SK-N-MC (cell line): ENCODE results near the gene CPT1B.
A peak's percentile ranks its signal among the peaks of the same experiment; 100 is the strongest.
"Not testable (repeated sequence)": the region's sequence is repeated elsewhere in the genome, so short reads cannot be mapped to it uniquely, and the experiment has no call there.

Experiments
- DNase-seq: peaks from one replicate; pipeline ENCODE4 v3.0.0-alpha.2; 2011; ENCODE audit warnings: low read depth, low spot score
- H3K27ac ChIP-seq: fragments of 200-600 bp; sonication (generic); 2 replicates; pipeline ENCODE4 v1.5.1; 2016; ENCODE audit warnings: mixed run types
- H3K36me3 ChIP-seq: fragments of 200-600 bp; sonication (generic); 2 replicates; pipeline ENCODE4 v1.6.1; 2017; ENCODE audit warnings: antibody characterized with exemption, low read length, mixed read lengths; ENCODE audit not compliant: insufficient read depth
- H3K4me3 ChIP-seq: fragments of 200-600 bp; sonication (generic); 2 replicates; pipeline ENCODE4 v1.5.1; 2016
- H3K9ac ChIP-seq: fragments of 200-600 bp; sonication (generic); 2 replicates; pipeline ENCODE4 v1.8.0; 2017; ENCODE audit warnings: mixed run types, mixed read lengths; ENCODE audit not compliant: insufficient read length
- H3K9me3 ChIP-seq: fragments of 200-600 bp; sonication (generic); 2 replicates; pipeline ENCODE4 v1.6.1; 2017; ENCODE audit warnings: low read depth, mild to moderate bottlenecking, antibody characterized with exemption, low read length, moderate library complexity, mixed read lengths
- EZH2 ChIP-seq: fragments of 200-600 bp; sonication (generic); IDR thresholded peaks from one replicate; pipeline ENCODE4 v1.6.1; 2017; ENCODE audit warnings: antibody characterized with exemption
- FOXP2 ChIP-seq: optimal IDR thresholded peaks from 2 replicates; pipeline ENCODE3; 2011; ENCODE audit warnings: mild to moderate bottlenecking, moderate library complexity; ENCODE audit not compliant: insufficient read depth; ENCODE audit errors: extremely low read length, control extremely low read depth
- POLR2AphosphoS5 ChIP-seq: IDR thresholded peaks from 2 replicates; pipeline ENCODE4 v1.6.1; 2012; ENCODE audit warnings: mild to moderate bottlenecking, low read depth, low read length, borderline replicate concordance

CPT1B gene

DNA sequence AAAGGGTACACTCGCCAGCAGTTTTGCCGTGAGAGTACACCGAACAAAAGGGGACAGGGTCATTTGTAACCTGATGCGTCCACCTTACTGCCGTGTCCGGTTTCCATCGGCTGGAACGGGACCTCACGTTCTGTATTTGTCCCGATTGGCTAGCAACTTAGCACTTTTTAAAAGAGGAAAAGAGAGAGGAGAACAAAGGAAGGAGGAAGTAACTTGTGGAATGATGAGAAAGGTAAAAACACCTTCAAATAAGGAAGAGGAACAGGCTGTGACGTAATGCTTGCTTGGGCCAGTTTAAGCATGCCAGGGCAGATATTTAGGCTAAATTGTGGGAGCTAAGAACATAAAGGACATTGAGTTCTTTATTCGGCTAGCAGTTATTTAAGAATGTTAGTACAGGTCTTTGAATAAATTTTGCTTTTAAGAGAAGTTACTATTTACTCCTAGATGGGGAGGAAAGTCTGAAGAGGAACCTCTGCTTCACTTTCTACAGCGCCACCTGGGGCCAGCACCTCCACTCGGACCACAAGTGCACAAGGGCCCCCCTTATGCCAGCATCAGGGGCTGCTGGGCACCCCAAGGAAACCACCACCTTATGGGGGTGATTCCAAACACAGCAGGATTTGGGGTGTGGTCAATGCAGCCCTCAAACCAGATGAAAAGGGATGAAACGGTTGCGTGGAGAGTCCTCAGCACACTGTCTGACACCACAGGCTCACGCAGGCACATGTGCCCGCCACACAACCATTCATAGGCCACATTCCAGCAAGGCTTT is 43.9 kb upstream of the CPT1B start:
- H3K27ac ChIP-seq: no peak overlapping the region
- H3K9ac ChIP-seq: no peak overlapping the region
- TF ChIP-seq POLR2AphosphoS5 (no peak), FOXP2 (no peak), EZH2 (no peak)
- no peak for DNase-seq
- H3K9me3 ChIP-seq: no peaks in the 10 kb centered on the region
- H3K4me3 ChIP-seq: 0 out of 2 replicates have a peak overlapping the region, but pooled peaks have one; percentile 11
- no peaks in the 10 kb centered on the region for H3K36me3 ChIP-seq

DNA sequence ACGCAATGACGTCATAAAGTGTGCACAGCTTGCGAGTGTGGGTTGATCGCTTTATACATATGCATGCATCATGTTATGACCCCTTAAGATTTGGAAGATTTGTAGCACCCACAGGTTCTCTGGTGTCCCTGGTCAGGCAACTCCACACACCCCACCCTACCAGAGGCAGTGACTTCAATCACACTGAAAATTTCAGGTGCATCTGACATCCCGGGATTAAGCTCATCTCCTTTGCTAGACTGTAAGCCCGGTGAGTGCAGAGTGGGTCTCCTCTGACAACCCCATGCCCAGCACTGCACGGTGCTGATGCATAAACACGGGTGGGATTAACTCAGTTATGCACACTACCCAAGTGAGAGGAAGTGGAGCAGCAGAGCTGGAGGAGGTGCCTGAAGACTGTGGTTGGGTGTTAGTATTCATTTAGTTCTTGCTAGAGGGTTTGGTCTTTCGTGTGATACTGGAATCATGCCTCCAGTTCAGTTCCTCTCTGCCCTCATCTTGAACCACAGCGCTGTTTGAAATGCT is 43.2 kb upstream of the CPT1B start:
- TF ChIP-seq FOXP2: no peak
- TF ChIP-seq EZH2: no peak
- no peak for TF ChIP-seq POLR2AphosphoS5
- DNase-seq: no peak
- H3K27ac ChIP-seq: no peak overlapping the region
- no peaks in the 10 kb centered on the region for H3K36me3 ChIP-seq
- H3K4me3 ChIP-seq: peak overlapping the region; percentile 77
- H3K9me3 ChIP-seq: no peaks in the 10 kb centered on the region
- no peak overlapping the region for H3K9ac ChIP-seq

DNA sequence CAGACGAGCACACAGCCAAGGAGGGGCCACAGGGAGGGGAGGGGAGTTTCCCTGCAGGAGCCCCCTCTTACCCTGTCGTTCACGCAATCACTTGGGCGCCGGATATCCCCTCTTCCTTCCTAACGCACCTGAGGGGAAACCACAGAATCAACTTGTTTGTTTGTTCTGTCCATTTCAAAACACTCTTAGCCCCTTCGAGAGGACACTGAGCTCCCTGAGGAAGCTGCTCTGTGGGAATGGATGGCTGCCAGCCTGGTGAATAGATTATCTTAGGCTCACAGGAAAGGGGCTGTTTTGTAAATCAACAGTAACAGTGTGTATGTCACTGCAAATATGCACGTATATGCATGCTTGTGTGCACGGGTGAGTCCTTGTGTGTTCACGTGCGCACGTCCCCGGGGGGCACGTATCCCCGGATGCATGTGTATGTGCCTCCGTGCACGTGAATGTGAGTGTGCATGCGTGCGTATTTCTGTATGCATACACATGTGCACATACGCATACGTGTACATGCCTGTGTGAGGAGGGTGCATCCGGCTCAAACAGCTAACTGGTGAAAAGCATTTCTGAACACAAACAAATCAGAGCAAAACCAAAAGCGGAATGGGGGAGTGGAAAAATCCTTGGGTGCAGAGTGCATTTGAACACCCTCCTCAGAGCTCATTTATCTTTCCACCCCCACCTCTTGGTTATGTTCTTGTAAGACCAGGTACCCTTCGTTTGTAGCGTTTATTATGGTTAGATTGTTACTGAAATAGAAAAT is 42.5 kb upstream of the CPT1B start:
- H3K9ac ChIP-seq: no peak overlapping the region
- H3K27ac ChIP-seq: no peak overlapping the region
- no peak for TF ChIP-seq EZH2
- TF ChIP-seq POLR2AphosphoS5: no peak
- TF ChIP-seq FOXP2: no peak
- H3K4me3 ChIP-seq: peak overlapping the region; percentile 77
- peak; percentile 20 for DNase-seq
- no peaks in the 10 kb centered on the region for H3K36me3 ChIP-seq
- no peaks in the 10 kb centered on the region for H3K9me3 ChIP-seq

DNA sequence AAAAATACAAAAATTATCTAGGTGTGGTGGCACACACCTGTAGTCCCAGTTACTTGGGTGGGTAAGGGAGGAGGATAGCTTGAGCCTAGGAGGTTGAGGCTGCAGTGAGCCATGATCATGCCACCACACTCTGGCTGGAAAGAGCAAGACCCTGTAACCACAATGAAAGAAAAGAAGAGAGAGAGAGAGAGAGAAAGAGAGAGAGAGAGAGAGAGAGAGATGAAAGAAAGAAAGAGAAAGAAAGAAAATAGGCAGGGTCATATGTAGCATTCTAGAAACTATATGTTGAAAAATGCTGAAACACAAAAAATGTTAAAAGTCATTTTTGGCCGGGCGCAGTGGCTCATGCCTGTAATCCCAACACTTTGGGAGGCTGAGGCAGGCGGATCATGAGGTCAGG is 36.1 kb upstream of the CPT1B start:
- not testable (repeated sequence) for H3K36me3 ChIP-seq, H3K4me3 ChIP-seq, H3K9me3 ChIP-seq, H3K9ac ChIP-seq, H3K27ac ChIP-seq, DNase-seq

DNA sequence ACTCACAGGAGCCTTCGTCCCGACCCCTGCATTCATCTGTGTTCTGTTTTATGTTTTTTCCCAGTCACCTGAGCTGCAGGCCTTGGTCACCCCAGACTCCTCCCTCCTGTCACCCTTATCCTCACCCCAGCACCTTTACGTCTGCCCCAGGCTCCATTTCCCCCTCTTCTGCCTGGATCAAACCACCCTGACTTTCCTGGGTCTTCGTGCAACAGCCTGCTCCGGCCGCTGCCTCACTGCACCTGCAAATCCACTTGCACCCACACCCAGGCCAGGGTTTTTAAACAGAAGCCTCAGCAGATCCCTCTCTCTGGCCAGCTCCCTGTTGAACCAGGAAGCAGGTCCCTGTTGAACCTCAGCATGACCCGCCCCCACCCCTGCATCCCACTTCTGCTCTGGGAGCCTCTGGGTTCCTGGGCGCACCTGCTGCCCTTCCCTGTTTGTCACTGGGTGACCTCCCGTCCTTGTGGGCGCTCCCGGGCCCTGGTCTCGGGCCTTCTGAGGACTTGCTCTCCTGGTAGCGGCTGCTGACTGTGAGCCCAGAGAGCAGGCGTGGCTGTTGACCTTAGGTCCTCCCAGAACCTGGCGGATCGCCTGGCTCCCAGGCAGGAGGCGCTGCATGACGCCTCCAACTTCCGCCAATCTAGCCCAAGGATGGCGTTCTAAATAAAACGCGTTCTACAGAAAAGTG is 35.2 kb upstream of the CPT1B start:
- no peak overlapping the region for H3K9ac ChIP-seq
- no peaks in the 10 kb centered on the region for H3K9me3 ChIP-seq
- TF ChIP-seq POLR2AphosphoS5 (no peak), EZH2 (no peak), FOXP2 (no peak)
- H3K27ac ChIP-seq: no peak overlapping the region
- no peak overlapping the region for H3K4me3 ChIP-seq
- no peaks in the 10 kb centered on the region for H3K36me3 ChIP-seq
- no peak for DNase-seq

DNA sequence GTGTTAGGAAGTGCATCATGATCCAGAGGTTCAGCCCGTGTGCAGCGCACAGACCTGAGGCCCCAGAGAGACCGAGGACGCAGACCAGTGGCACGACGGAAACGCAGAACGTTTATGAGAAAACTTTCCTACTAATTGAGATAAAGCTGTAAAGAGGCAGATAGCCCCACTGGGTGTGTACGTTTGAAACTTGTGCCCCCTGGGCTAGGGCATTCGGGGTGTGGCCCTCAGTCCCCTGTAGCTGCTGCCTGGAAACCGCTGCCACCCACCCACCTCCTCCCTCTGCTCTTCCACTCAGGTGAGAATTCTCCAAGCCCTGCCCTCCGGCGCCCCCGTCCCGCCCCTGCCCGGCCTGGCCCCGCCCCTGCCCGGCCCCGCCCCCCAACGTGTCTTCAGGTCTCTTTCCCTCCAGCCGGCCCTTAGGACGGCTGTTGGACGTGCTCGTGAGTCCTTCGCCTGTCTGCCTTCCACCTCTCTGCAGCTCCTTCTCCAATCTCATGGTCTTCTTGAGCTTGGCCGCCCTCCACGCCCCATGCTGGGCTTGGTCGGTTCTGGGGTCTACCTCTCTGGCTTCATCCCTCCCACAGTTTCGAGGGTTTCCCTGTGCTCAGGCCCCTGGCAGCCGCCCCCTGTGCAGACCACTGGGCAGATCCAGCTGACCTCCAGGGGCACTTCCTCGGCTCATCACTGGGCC is 34.4 kb upstream of the CPT1B start:
- H3K9ac ChIP-seq: no peak overlapping the region
- H3K4me3 ChIP-seq: no peak overlapping the region
- no peak for DNase-seq
- H3K27ac ChIP-seq: no peak overlapping the region
- no peak for TF ChIP-seq POLR2AphosphoS5
- no peak for TF ChIP-seq EZH2
- TF ChIP-seq FOXP2: no peak
- H3K9me3 ChIP-seq: no peaks in the 10 kb centered on the region
- no peaks in the 10 kb centered on the region for H3K36me3 ChIP-seq

DNA sequence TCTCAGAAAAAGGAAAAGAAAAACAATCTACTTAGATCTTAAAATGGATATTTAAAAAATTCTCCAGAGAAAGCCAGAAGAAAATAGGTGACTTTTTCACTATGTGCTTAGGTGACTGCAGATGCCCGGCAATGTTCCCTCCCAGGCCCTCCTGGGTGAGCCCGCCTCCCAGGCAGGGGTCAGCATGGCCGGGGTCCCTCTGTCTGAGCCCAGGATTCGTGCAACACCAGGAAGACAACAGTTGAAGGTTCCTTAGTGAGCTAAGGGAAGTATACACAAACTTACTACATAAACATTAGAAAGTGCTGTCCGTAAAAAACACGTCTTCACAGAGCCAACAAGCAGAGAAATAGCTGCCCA is 33.9 kb upstream of the CPT1B start:
- no peak overlapping the region for H3K27ac ChIP-seq
- no peak overlapping the region for H3K9ac ChIP-seq
- H3K9me3 ChIP-seq: no peaks in the 10 kb centered on the region
- no peaks in the 10 kb centered on the region for H3K36me3 ChIP-seq
- TF ChIP-seq POLR2AphosphoS5 (no peak), FOXP2 (no peak), EZH2 (no peak)
- no peak overlapping the region for H3K4me3 ChIP-seq
- no peak for DNase-seq
